Measurements from ENCODE around the gene HLA-DMB.

Gene HLA-DMB

GRCh38 chr6:32905078-32905477, 35.8 kb downstream of the HLA-DMB start:
- DNase-seq: no peak

GRCh38 chr6:32903952-32904351, 36.9 kb downstream of the HLA-DMB start:
- DNase-seq: no peak

GRCh38 chr6:32895006-32895345, 45.9 kb downstream of the HLA-DMB start:
- DNase-seq: no peak

GRCh38 chr6:32894085-32895005, 46.5 kb downstream of the HLA-DMB start:
- DNase-seq: peak; percentile 99

GRCh38 chr6:32890831-32891230, 50.0 kb downstream of the HLA-DMB start:
- DNase-seq: no peak

- DNase-seq: no peak
These were observed 51.3 kb downstream of the HLA-DMB start for GRCh38 chr6:32889533-32889932.

GRCh38 chr6:32888576-32888975, 52.3 kb downstream of the HLA-DMB start:
- DNase-seq: no peak

- no peak for DNase-seq
These were observed 53.2 kb downstream of the HLA-DMB start for GRCh38 chr6:32887616-32888015.

GRCh38 chr6:32886681-32887383, 54.0 kb downstream of the HLA-DMB start:
- no peak for DNase-seq

GRCh38 chr6:32885698-32886286, 55.0 kb downstream of the HLA-DMB start:
- DNase-seq: no peak

All from stimulated activated CD8-positive, alpha-beta memory T cell treated with anti-CD3 and anti-CD28 coated beads, Interleukin-4, amount 100 ng/mL, for 48 hours (primary cell).